DND-41 (cell line): ENCODE data around the gene GTPBP4.

Source experiments
- EZH2 ChIP-seq: IDR thresholded peaks from 3 replicates; pipeline ENCODE4 v1.6.1; 2012; ENCODE audit warnings: borderline replicate concordance, low read depth, mild to moderate bottlenecking, moderate library complexity, low read length, inconsistent platforms; ENCODE audit not compliant: severe bottlenecking
- TF ChIP-seq, protein P1 (sequence below): IDR thresholded peaks from 2 replicates; pipeline ENCODE4 v1.5.1; 2012; ENCODE audit warnings: borderline replicate concordance, low read length, moderate library complexity, mild to moderate bottlenecking; ENCODE audit not compliant: poor library complexity, severe bottlenecking; ENCODE audit errors: extremely low read depth

DNA sequence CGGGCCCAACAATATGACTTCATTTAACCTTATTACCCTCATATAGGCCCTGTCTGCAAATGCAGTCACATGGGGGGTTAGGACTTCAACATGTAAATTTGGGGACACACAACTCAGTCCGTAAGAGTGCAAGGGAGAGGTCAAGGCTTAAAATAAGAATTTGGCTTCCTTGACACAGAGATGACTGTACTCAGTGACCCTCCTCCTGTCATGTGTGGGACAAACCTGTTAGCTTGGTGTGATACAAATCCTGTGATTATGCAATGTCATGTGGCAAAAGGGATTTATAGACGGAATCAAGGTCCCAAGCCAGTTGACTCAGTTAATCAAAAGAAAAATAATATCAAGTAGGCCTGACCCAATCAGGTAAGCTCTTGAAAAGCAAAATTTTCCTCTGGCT lies 25.9 kb upstream of the GTPBP4 start:
- TF ChIP-seq EZH2 = no peak
- TF ChIP-seq, protein P1, sequence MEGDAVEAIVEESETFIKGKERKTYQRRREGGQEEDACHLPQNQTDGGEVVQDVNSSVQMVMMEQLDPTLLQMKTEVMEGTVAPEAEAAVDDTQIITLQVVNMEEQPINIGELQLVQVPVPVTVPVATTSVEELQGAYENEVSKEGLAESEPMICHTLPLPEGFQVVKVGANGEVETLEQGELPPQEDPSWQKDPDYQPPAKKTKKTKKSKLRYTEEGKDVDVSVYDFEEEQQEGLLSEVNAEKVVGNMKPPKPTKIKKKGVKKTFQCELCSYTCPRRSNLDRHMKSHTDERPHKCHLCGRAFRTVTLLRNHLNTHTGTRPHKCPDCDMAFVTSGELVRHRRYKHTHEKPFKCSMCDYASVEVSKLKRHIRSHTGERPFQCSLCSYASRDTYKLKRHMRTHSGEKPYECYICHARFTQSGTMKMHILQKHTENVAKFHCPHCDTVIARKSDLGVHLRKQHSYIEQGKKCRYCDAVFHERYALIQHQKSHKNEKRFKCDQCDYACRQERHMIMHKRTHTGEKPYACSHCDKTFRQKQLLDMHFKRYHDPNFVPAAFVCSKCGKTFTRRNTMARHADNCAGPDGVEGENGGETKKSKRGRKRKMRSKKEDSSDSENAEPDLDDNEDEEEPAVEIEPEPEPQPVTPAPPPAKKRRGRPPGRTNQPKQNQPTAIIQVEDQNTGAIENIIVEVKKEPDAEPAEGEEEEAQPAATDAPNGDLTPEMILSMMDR = no peak
